AG04450 (cell line): ENCODE results near the gene PRKAG2. TPM values are rescaled to one million over a fixed set of nuclear protein-coding genes. Genes with fewer than 3 reads are reported as not detected.

Experiments used
- CTCF ChIA-PET: fragments of 300-600, 350-600 bp; formaldehyde crosslinking; extraction: SDS; loops from one replicate; lab custom pipeline; 2022; ENCODE audit warnings: antibody characterized with exemption, inconsistent platforms; lab: Charles Lee
- POLR2A ChIA-PET: fragments of 350-600 bp; formaldehyde crosslinking; extraction: SDS; loops from one replicate; lab custom pipeline; 2021; ENCODE audit warnings: antibody characterized with exemption, inconsistent platforms; lab: Yijun Ruan, JAX
- DNase-seq: peaks from one replicate; pipeline ENCODE4 v3.0.0-alpha.2; 2011; ENCODE audit warnings: low read depth, low spot score
- H3K27ac ChIP-seq: one replicate; pipeline ENCODE4 v1.5.1; 2012; ENCODE audit warnings: low read depth, low read length, control low read depth
- H3K27me3 ChIP-seq: one replicate; pipeline ENCODE4 v1.6.0; 2012; ENCODE audit warnings: low read length; ENCODE audit not compliant: control insufficient read depth, insufficient read depth
- H3K4me3 ChIP-seq: 2 replicates; pipeline ENCODE4 v1.5.1; 2011; ENCODE audit warnings: mild to moderate bottlenecking, low read depth, low read length, control low read depth
- H3K9me3 ChIP-seq: 2 replicates; pipeline ENCODE4 v1.5.1; 2012; ENCODE audit warnings: low read length; ENCODE audit not compliant: control insufficient read depth, insufficient read depth
- polyA plus RNA-seq: library from polyadenylated mRNA; depleted of rRNA; stranded (reverse); fragments of >200 nt; gene quantifications from 2 replicates; pipeline ENCODE4 v1.2.3, GENCODE V29; 2011
- TF ChIP-seq, protein P1 (sequence below): IDR thresholded peaks from 2 replicates; pipeline ENCODE4 v1.5.1; 2011; ENCODE audit warnings: low read depth, low read length, control low read depth, inconsistent platforms

Gene PRKAG2
- polyA plus RNA-seq, 1 experiment: 45.0 TPM

GRCh38 chr7:151821806-151822540, 54.9 kb downstream of the PRKAG2 start:
- no peak overlapping the region for H3K4me3 ChIP-seq
- H3K27ac ChIP-seq: no peak overlapping the region
- POLR2A ChIA-PET: no interaction called here
- CTCF ChIA-PET: no interaction called here
- DNase-seq: no peak
- TF ChIP-seq, protein P1, sequence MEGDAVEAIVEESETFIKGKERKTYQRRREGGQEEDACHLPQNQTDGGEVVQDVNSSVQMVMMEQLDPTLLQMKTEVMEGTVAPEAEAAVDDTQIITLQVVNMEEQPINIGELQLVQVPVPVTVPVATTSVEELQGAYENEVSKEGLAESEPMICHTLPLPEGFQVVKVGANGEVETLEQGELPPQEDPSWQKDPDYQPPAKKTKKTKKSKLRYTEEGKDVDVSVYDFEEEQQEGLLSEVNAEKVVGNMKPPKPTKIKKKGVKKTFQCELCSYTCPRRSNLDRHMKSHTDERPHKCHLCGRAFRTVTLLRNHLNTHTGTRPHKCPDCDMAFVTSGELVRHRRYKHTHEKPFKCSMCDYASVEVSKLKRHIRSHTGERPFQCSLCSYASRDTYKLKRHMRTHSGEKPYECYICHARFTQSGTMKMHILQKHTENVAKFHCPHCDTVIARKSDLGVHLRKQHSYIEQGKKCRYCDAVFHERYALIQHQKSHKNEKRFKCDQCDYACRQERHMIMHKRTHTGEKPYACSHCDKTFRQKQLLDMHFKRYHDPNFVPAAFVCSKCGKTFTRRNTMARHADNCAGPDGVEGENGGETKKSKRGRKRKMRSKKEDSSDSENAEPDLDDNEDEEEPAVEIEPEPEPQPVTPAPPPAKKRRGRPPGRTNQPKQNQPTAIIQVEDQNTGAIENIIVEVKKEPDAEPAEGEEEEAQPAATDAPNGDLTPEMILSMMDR: no peak
- peaks cover 49% of the 10 kb centered on the region for H3K27me3 ChIP-seq
- H3K9me3 ChIP-seq: no peaks in the 10 kb centered on the region

DNA sequence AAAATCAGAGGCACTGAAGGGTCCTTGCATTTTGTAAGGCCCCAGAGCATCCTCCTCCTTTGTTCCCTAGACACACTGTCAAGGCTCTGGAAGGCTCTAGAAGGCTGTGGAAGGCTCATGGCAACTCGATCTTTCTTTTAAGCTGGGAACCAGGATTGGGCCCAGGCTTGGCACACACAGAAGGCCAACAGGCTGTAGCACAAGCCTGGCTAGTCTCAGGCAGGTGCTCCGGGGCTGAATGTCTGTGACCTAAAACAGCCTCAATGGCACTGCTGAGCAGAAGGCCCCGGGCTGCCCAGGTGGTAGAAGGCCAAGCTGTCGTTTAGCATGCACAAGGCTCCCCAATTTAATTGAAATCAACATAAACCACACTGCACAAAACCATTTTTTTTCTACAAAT, 55.7 kb downstream of the PRKAG2 start:
- CTCF ChIA-PET: no interaction called here
- Histone ChIP-seq H3K27me3 (peaks cover 53% of the 10 kb centered on the region), H3K4me3 (no peak overlapping the region), H3K27ac (no peak overlapping the region), H3K9me3 (no peaks in the 10 kb centered on the region)
- POLR2A ChIA-PET: no interaction called here
- DNase-seq: no peak
- TF ChIP-seq, protein P1: no peak

GRCh38 chr7:151820491-151821105, 56.3 kb downstream of the PRKAG2 start:
- CTCF ChIA-PET: no interaction called here
- POLR2A ChIA-PET: no interaction called here
- no peak for DNase-seq
- Histone ChIP-seq H3K9me3 (no peaks in the 10 kb centered on the region), H3K4me3 (no peak overlapping the region), H3K27ac (no peak overlapping the region), H3K27me3 (peaks cover 54% of the 10 kb centered on the region)
- TF ChIP-seq, protein P1: no peak

- no peak overlapping the region for H3K27ac ChIP-seq
- no peak overlapping the region for H3K4me3 ChIP-seq
- TF ChIP-seq, protein P1: no peak
- POLR2A ChIA-PET: no interaction called here
- peaks cover 54% of the 10 kb centered on the region for H3K27me3 ChIP-seq
- CTCF ChIA-PET: no interaction called here
- no peaks in the 10 kb centered on the region for H3K9me3 ChIP-seq
- DNase-seq: no peak
These were observed 57.0 kb downstream of the PRKAG2 start for GRCh38 chr7:151819866-151820265.
